ENCODE data around the gene RPL14.
A peak's percentile ranks its signal among the peaks of the same experiment; 100 is the strongest.

The RPL14 gene

GRCh38 chr3:40463579-40463978, 6.4 kb downstream of the RPL14 start:
- no peak for DNase-seq (ENCODE audit: low spot score)

GRCh38 chr3:40464339-40465110, 7.4 kb downstream of the RPL14 start:
- no peak for DNase-seq (ENCODE audit: low spot score)

- DNase-seq (ENCODE audit: low spot score) = no peak
Observed at GRCh38 chr3:40465111-40465407, 7.9 kb downstream of the RPL14 start.

DNA sequence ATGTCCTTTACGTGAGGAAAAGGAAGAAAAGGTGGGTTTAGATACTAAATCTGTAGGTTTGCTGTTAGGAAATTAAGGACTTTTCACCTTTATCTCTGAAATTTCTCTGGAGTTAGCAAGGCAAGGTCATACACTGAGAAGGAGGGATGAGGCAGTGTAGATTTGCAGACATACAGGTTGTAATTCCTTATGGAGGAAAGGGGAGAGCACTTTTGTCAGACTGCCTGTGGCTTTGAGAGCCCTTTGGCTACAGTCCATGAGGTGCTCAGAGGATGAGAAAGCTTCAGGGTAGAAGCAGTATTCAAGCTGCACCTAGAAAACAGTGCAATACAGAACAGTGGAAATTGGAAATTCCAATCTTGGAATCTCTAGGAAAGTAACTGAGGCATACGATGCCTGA, 8.3 kb downstream of the RPL14 start:
- DNase-seq (ENCODE audit: low spot score) = no peak

GRCh38 chr3:40468018-40468417, 10.9 kb downstream of the RPL14 start:
- DNase-seq (ENCODE audit: low spot score) = no peak

DNA sequence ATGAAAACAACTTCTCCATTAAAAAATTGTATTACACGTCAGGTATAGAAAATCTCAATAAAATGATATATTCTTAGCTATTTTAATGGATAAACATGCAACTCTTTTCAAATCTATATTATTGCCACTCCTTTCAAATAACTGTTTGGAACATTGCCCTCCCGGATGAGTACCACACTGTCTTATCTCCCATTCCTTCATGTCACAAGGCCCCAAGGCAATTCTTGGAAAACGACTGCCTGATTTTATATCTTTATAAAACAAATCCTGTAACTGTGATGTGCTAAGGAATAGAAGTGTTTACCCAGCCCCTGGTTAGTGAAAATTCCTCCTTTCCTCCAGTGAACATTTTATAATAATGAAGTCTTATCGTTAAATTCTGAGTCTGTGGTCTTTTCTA, 13.6 kb downstream of the RPL14 start:
- no peak for DNase-seq (ENCODE audit: low spot score)

DNA sequence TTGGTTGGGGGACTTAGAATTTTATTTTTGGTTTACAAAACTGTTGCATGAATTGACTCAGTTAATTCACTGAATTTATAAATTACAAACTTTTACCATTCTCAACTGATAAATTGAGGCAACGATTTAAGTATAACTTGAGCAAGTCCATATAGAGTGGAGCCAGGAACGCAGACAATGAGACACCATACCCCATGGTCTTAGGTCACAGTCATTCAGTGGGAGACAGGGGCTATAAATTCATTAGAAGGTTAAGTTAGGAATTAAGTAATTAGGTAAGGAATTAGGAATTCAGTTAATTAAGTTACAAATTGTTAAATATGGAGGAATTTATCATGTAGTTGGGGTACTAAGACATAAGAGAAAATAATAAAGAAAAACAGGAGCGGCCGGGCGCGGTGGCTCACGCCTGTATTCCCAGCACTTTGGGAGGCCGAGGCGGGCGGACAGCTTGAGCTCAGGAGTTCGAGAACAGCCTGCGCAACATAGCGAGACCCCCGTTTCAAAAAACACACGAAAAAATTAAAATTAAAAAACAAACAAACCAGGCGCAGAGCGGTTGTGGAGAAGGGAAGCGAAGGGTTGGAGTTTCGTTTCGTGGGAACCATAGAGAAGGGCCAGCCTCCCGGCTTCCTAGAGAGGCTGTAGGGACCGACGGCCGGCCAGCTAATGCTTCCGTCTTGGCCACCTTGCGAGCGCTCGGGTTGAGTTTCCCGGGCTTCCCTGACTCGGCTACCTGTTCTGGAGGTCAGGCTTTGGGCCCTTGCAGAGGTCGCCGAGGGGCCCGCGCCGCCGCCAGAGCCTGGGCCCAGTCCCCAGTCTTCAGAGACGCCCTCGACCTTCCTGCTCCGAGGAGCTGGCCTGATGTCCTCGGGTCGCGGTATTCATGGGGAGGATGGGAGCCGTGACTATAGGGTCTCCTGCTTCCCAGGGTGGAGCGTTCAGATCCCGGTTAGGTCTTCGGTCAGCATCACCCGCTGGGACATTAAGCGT, 19.6 kb downstream of the RPL14 start, which contains the start of gene ZNF619:
ZNF619 (plus strand) TSS at position 645 of the 993 bp plus-strand sequence. CDS start 858 bp downstream, outside the sequence.
- peak; percentile 84 for DNase-seq (ENCODE audit: low spot score)

DNA sequence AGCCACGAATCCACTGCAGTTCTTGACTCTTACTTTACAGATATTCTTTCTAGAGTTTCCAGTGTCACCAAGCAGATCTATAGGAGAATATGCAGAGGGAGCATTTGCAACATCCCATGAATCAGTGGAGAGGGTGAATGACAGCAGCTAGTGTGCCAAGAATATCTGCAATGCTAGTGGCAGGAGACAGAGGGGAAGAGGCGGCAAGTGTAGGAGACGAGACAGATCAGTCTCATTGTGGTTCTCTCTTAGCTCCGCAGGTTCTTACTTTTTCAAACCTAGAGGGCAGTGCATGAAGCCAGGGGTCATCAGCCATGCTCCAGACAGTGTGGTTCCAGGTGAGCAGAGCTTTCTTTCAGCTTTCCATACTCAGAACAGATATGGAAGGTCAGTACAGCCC, 20.5 kb downstream of the RPL14 start:
- no peak for DNase-seq (ENCODE audit: low spot score)

GRCh38 chr3:40487172-40487571, 30.0 kb downstream of the RPL14 start:
- DNase-seq (ENCODE audit: low spot score) = no peak

DNA sequence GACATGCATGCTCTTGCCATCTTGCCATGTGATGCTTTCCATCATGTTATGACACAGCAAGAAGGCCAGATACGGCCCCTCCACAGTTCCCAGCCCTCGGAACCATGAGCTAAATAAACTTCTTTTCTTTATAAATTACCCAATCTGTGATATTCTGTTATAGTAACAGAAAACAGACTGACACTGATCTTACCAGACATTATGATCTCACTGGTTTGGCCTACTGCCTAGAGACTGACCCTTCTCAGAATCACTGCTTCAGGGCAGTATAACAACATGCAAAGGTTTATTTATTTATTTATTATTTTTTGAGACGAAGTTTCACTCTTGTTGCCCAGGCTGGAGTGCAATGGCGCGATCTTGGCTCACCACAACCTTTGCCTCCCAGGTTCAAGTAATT, 33.8 kb downstream of the RPL14 start:
- DNase-seq (ENCODE audit: low spot score) = no peak

GRCh38 chr3:40494698-40495097, 37.6 kb downstream of the RPL14 start:
- no peak for DNase-seq (ENCODE audit: low spot score)

GRCh38 chr3:40497288-40497687, 40.1 kb downstream of the RPL14 start:
- no peak for DNase-seq (ENCODE audit: low spot score)

DNA sequence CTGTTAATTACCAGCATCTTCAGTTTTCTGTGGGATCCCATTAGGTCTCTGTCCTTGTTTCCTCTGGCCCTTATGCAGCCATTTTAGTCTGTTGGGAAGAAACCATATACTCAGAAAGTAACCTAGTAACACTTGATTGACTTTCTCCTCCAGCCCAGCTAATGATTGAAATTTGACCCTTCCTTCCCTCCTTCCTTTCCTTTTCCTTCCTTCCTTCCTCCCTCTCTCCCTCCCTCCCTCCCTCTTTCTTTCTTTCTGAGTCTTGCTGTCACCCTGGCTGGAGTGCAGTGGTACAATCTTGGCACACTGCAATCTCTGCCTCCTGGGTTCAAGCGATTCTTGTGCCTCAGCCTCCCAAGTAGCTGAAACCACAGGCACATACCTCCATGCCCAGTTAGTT, 42.8 kb downstream of the RPL14 start:
- DNase-seq (ENCODE audit: low spot score) = no peak

DNA sequence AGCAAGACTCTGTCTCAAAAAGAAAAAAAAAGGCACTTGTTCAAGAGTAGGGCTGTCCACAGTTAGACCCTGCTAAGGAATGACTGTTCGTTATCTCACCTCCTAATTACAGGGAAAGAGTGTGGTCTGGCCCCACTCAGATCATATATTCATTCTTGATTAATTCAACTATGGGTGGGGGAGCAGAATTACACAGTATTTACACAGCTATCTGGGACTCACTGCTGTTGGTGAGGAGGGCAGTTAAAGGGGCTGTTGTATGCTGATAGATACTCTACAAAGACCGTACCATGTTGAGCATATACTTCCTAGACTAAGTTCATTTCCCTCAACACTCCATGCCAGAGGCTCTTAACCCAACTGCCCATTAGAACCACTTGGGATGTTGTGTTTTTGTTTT, 44.9 kb downstream of the RPL14 start:
- DNase-seq (ENCODE audit: low spot score) = no peak

- peak; percentile 76 for DNase-seq (ENCODE audit: low spot score)
Observed at GRCh38 chr3:40504636-40505430, 47.7 kb downstream of the RPL14 start.

DNA sequence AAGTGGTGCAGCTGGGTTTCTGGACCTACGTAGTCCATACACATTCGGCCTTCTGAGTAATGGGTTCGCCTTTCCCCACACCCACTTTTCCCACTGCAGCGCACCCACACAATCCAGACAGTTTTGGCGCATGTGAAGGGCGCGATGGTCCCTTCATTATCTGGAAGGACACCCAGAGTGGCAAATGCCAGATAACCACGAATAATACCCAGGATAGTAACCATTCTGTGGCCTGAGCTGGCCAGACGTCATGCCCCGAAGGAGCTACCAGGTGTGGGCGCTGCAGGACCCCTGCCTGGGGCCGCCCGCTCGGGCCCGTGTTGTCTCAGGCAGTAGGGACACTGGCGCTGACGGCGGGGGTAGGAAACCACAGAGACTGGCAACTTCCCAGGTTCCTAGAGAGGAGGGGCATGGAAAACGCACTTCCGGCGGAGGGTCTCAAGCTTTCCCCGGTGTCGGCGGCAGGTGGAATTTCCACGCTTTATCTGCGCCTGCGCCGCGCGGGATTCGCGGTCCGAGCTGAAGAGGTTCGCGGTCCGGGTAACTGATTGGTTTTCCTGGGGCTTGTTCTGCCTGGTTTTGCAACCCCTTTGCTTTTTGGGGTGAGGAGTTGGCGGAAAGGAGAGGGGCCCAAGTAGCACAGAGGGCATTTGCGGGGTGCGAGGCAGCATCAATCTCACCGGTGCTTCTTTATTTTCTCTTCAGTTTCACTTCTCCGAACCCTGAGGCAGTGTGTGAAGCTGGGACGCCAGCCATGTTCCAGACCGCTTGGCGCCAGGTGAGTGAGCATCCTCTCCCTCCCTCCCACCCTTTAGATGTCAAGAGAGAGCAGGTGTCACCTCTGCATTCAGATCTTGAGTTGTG, 48.7 kb downstream of the RPL14 start, which contains the start of gene ZNF620:
ZNF620 (plus strand) TSS at position 441 of the 864 bp plus-strand sequence; CDS start at position 755, 314 bp downstream.
- DNase-seq (ENCODE audit: low spot score) = peak; percentile 31

DNA sequence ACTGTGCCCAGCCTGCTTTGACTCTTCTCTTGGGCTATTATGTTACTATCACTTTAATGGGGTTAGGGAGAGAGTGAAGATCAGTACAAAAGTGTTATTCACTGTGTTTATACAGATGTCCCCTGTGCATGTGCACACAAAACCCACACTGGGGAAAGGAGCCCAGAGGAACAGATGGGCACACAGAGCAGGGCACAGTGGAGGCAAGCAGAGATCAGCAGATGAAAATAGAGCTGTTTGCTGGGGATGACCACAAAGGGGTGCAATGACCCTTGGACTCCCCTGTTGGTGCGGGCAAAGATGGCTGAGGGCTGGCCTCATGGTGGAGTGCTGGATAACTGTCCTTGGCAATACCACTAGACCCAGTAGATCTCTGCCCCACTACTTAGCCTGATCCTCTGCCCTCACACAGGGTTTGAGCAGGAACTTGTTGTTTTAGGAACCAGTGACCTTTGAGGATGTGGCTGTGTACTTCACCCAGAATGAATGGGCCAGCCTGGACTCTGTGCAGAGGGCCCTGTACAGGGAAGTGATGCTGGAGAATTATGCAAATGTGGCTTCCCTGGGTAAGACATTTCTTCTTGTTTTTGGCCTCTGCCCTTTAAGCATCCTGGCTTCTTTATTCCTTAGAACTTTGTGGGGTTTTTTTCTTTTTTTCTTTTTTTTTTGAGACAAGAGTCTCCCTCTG, 54.0 kb downstream of the RPL14 start:
- no peak for DNase-seq (ENCODE audit: low spot score)

GRCh38 chr3:40516201-40516600, 59.1 kb downstream of the RPL14 start:
- no peak for DNase-seq (ENCODE audit: low spot score)

GRCh38 chr3:40518067-40518466, 60.9 kb downstream of the RPL14 start:
- DNase-seq (ENCODE audit: low spot score) = no peak
